ENCODE results near the gene ITPR1. TPM values are rescaled to one million over a fixed set of nuclear protein-coding genes. Genes with fewer than 3 reads are reported as not detected.

The ITPR1 gene
- total RNA-seq, 1 donor from 2014 or later = 59.7 TPM

- no peak for DNase-seq
These were observed 17.0 kb downstream of the ITPR1 start for GRCh38 chr3:4509983-4510755.

- DNase-seq = no peak
These were observed 18.5 kb downstream of the ITPR1 start for GRCh38 chr3:4511491-4512262.

- DNase-seq = peak; percentile 33
These were observed 19.9 kb downstream of the ITPR1 start for GRCh38 chr3:4512895-4513616.

GRCh38 chr3:4514321-4514720 is 21.2 kb downstream of the ITPR1 start:
- no peak for DNase-seq

- no peak for DNase-seq
These were observed 21.8 kb downstream of the ITPR1 start for GRCh38 chr3:4514916-4515315.

- peak; percentile 45 for DNase-seq
These were observed 22.9 kb downstream of the ITPR1 start for GRCh38 chr3:4515916-4516579.

GRCh38 chr3:4517093-4517492 is 23.9 kb downstream of the ITPR1 start:
- DNase-seq = peak; percentile 59

GRCh38 chr3:4517643-4518311 is 24.6 kb downstream of the ITPR1 start:
- DNase-seq = no peak

GRCh38 chr3:4520033-4520816 is 27.1 kb downstream of the ITPR1 start:
- DNase-seq = no peak

GRCh38 chr3:4522947-4523346 is 29.8 kb downstream of the ITPR1 start:
- no peak for DNase-seq

GRCh38 chr3:4523710-4524698 is 30.9 kb downstream of the ITPR1 start:
- DNase-seq = peak; percentile 90

GRCh38 chr3:4525560-4526223 is 32.5 kb downstream of the ITPR1 start:
- DNase-seq = no peak

GRCh38 chr3:4528320-4528719 is 35.2 kb downstream of the ITPR1 start:
- DNase-seq = no peak

- no peak for DNase-seq
These were observed 35.9 kb downstream of the ITPR1 start for GRCh38 chr3:4528819-4529600.

GRCh38 chr3:4529876-4530588 is 36.9 kb downstream of the ITPR1 start:
- DNase-seq = no peak

GRCh38 chr3:4531478-4532025 is 38.4 kb downstream of the ITPR1 start:
- peak; percentile 21 for DNase-seq

GRCh38 chr3:4532535-4533112 is 39.5 kb downstream of the ITPR1 start:
- DNase-seq = no peak

Data from dermis blood vessel endothelial cell (primary cell).